NCI-H146 treated with DMSO at 0.1 percent for 48 hours (cell line): ENCODE measurements around the gene NLGN3.
"Not testable (repeated sequence)": the region's sequence is repeated elsewhere in the genome, so short reads cannot be mapped to it uniquely, and the experiment has no call there.

Experiments used
- DNase-seq: peaks from one replicate; lab custom pipeline; 2025; ENCODE audit not compliant: unreplicated experiment; lab: John Stamatoyannopoulos, UW

Gene NLGN3

GRCh38 chrX:71169586-71169985, 24.9 kb downstream of the NLGN3 start:
- no peak for DNase-seq

- no peak for DNase-seq
Measured at GRCh38 chrX:71170660-71171059, 26.0 kb downstream of the NLGN3 start.

- no peak for DNase-seq
Measured at GRCh38 chrX:71171110-71171801, 26.6 kb downstream of the NLGN3 start.

DNA sequence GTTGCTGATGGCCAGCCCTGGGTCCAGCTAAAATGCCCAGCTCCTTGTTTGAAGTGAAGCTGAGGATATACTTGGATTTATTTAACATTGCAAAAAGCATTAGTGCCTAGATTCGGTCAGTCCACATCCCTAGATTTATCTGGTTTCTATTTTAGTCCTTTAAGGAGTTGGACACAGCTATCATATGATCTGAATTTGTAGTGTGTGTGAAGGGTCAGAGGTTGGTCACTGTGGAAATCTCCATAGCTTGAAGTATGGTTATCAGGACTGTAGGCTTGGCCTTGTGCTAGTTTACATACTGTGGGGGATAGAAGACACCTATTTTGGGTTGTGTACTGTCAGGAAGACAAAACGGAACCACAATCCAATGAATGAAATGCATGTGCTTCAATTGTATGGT, 28.8 kb downstream of the NLGN3 start:
- no peak for DNase-seq

- DNase-seq, result no peak
Measured at GRCh38 chrX:71174795-71175194, 30.2 kb downstream of the NLGN3 start.

DNA sequence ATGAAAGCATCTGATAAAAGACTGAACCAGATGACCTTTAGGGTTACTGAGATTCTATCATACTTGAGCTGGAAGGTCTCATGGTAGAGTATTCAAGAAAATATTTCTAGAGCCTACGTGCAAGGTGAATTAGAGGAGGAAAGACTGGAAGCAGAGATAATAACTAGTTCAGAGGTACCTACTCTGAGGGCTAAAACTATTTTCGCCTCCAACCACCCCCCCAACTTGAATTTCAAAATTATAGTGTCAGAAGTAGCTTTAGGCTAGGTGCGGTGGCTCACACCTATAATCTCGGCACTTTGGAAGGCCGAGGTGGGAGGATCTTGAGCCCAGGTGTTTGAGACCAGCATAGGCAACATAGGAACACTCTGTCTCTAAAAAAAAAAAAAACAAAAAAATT, 30.9 kb downstream of the NLGN3 start:
- no peak for DNase-seq

GRCh38 chrX:71177327-71177726, 32.7 kb downstream of the NLGN3 start:
- DNase-seq, result no peak

GRCh38 chrX:71178908-71179307, 34.3 kb downstream of the NLGN3 start:
- DNase-seq, result peak; percentile 12

GRCh38 chrX:71180579-71181265, 36.1 kb downstream of the NLGN3 start:
- not testable (repeated sequence) for DNase-seq

DNA sequence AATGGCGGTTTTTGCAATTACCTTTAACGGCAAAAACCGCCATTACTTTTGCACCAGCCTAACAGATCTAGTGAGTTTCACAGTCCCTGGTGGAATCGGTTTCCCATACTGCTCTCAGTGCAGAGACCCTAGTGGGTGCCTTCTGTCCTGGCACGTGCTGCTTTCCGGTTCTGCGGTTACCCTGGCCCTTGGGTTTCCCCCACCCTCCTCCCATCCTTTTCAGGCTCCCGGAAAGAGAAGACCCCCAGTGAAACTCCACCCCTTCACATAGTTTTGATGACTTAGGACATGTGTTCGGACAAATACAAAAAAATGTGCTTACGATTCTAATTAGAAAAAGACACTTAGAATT, 36.9 kb downstream of the NLGN3 start:
- no peak for DNase-seq

DNA sequence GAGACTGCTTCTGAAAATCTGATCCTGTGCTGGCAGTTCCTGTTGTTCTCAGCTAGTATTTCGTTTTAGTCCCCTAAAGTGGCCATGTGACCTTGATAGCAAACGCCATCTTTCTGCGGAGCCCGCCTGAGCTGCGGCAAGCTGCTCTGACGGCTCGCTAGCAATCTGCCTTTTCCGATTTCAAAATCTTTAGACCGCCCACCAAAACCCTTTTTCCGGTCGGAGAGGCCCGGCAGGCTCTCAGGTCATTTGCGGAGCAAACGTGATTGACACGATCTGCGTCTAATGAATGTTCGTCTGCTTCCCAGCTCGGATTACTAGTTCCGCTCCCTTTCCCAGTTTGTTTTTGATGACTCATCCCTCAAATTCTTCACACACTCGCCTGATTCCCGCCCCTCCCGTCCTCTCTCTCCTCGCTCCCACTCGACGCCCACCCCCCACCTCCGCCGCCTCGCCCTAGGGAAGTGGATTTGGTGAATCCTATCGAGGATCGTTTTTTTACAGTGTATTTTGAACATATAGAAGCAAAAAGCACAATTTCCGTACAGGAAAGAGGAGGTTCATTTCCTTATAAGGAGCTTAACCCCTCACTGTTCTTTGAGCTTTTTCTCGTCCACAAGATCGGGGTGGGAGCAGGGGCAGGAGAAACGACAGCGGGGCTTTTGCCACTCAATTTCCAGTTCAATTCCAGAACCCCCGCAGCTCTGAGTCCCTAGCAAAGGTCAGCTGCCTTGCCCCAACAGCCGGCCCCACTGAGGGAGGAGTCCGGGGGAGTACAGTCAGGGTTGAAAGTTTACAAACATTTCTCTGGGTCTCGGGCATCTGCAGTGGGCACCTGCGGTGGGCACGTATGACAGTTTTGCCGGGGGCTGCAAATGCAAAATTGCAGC, 37.5 kb downstream of the NLGN3 start:
- DNase-seq, result peak; percentile 94

- DNase-seq, result no peak
Measured at GRCh38 chrX:71182871-71183270, 38.2 kb downstream of the NLGN3 start.

GRCh38 chrX:71183341-71183740, 38.7 kb downstream of the NLGN3 start:
- DNase-seq, result no peak

DNA sequence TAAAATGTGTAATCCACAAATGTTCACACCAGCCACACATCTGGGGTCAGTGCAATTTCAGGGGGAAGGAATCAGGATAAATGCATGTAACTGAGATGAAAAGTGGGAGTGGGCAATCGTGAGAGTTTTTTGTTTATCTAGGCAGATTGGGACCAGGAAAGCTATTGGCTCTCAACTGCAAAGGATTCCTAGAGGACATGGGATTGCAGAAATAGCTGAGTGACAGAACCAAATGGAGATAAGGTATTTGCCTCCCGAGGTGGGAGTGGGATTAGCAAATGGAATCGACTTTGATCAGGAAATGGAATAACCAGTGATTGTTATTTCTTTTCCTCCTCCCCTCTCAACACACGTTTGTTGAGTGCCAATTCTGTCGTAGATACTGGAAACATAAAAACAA, 39.5 kb downstream of the NLGN3 start:
- DNase-seq, result no peak

DNA sequence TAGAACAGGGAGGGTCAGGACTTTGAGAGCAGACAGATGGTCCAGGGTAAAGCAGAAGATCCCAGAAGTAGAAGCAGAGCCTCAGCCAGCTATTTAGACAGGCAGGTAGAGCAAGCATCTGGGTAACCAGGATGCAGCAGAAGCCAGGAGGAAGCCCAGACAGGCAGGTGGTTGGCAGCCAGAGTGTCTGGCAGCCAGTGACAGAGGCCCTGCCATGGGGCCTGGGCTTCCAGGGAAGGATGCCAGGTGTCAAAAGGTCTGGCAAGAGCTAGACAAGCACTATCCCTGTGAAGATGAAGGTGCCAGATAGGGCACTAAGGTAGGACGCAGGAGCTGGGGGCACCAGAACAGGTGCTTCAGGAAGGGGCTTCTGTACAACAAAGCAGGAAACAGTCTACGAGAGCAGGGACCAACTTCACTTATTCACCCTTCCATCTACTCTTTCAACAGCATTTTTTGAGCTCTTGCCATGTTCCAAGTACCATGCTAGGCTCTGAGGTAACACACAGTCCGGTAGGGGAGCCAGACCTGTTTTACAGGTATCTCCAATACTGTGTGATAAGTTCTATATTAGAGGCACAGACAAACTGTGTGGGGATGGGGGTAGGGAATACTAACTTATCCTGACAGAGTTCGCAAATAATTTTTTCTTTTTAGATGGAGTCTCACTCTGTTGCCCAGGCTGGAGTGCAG, 40.3 kb downstream of the NLGN3 start:
- DNase-seq, result no peak

DNA sequence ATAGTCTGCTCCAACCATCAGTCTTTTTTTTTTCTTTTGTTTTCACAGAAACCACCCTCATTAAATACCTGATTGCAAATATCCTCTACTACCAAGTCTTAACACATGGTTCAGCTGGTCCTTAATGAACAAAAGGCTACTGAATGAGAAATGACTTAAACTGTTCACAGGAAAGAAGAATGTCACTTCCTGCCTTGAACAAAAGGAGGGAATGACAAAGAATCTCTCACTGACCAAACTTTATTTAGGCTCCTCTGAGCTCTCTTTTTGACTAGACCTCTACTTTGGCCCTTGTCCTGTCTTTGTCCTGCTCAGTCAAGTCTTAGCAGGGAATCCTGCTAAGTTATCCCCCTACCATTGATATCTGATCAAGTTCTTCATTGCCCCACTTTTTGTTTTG, 46.6 kb downstream of the NLGN3 start:
- DNase-seq, result no peak

DNA sequence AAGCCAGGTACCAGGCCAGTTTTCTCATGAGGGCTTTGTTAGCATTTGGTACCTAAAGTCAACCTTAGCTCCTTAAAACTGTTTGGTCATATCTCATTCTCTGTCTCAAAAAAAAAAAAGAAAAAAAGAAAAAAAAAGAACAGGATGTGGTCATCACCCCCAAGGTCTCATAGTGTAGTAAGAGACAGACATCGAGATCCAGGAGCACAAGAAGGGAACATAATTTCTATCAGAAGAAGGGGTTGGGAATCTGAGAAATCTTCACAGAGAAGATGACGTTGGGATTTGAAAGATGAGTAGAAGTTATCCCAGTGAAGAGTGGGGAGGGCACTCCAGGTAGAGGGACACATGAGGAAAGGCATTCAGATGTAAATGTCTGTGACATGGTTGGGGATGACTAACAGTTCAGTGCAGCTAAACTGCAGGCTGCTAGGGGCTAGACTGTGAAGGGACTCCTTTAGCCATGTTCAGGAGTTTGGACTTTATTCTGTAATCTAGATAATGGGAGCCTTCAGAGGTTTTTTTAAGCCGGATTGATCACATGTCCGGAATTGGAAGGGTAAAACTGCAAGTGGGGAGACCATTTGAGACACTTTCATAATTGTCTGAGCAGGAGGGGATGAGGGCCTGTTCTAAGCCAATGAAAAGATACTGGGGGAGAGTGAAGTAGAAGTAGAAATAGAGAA, 51.5 kb downstream of the NLGN3 start:
- no peak for DNase-seq

DNA sequence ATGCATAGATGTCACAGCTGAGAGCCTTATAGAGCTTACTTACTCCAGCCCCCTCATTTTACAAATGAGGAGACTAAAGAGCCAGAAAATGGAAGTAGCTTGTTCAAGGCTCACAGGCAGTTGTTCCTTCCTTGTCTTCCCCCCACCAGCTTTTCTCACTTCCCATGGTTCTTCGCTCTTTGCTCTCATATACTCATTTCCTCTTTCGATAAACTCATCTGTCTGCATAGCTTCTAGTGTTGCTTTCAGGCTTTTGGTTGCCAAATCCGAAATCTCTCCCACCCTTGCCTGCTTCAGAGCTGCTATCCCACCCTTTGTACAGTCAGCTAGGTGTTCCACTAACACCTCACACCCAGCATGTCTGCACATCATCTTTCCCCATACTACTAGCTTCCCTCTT, 53.4 kb downstream of the NLGN3 start:
- no peak for DNase-seq

DNA sequence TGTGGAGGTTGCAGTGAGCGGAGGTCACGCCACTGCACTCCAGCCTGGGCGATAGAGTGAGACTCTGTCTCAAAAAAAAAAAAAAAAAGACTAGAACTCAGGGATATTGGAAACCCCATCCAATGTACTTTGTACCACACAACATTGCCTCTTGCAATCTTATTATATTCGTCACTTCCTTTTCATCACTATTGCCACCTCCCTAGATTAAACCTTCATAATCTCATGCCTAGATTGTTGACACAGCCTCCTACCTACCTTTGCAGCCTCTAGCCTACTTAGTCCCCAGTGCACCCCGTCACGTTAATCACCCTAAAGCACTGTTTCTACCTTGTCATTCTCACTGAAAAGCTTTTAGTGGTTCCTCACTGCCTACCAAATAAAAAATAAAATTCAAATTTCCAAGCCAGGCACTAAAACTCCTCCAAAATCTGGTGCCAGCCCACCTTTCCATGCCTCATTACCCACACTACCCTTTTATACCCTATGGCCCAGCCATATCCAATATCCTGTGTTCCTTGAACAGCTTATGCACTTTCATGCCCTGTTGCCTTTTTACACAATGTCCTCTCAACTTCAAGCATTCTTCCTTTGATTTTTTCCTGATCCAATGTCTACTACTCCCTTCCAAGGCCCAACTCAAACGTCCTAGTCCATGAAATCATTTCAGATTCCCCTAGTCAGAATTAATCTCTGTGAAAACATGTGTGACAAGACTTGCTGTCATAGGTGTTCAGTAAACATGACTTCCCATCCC, 54.8 kb downstream of the NLGN3 start:
- DNase-seq, result no peak

DNA sequence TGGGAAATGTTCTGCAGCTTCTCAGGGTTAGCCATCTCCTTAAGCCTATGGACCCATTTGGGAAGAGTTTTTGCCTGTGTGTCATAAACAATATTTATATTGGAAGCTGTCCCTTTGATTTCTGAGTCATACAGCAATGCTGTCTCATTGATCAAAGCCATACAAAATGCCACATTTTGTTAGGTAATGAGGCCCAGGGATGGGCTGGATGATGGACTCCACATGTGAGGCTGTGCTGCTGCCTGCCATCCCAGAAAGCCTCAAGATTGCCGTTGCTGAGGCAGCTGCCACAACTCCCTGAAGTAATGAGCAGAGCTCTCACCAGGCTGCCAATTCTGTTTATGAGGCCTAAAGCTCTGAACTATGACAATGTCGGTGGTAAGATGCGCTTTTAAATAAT, 66.2 kb downstream of the NLGN3 start:
- DNase-seq, result no peak
